Muscle layer of duodenum (tissue), 2 donors: ENCODE measurements around the gene CLP1.

Experiments
- H3K27ac ChIP-seq: one replicate; pipeline ENCODE4 v1.7.0; 2013; ENCODE audit warnings: mild to moderate bottlenecking, low read length
- H3K27me3 ChIP-seq: one replicate; pipeline ENCODE4 v1.7.0; 2013; ENCODE audit warnings: low read depth, mild to moderate bottlenecking, control low read depth, low read length
- H3K36me3 ChIP-seq, 2 donors: one replicate each; pipeline ENCODE4 v1.7.0; 2013; ENCODE audit warnings: low read length in 2 of 2, control low read depth in 1 of 2, mild to moderate bottlenecking in 1 of 2; ENCODE audit not compliant: insufficient read depth in 2 of 2, control insufficient read depth in 1 of 2
- H3K4me1 ChIP-seq, 2 donors: one replicate each; pipeline ENCODE4 v1.7.0; 2013; ENCODE audit warnings: low read length in 2 of 2, mild to moderate bottlenecking in 2 of 2, control low read depth in 1 of 2, moderate library complexity in 1 of 2; ENCODE audit not compliant: insufficient read depth in 2 of 2, control insufficient read depth in 1 of 2
- H3K4me3 ChIP-seq, 2 donors: one replicate each; pipeline ENCODE4 v1.7.0; 2013; ENCODE audit warnings: low read length in 2 of 2, low read depth in 1 of 2, mild to moderate bottlenecking in 1 of 2
- H3K9me3 ChIP-seq, 2 donors: one replicate each; pipeline ENCODE4 v1.7.0; 2013; ENCODE audit warnings: low read length in 2 of 2, control low read depth in 1 of 2, mild to moderate bottlenecking in 1 of 2; ENCODE audit not compliant: control insufficient read depth in 1 of 2
- donor health status: healthy.

The CLP1 gene

GRCh38 chr11:57641011-57641807, 16.4 kb upstream of the CLP1 start:
- no peak overlapping the region for H3K27ac ChIP-seq
- no peaks in the 10 kb centered on the region for H3K36me3 ChIP-seq
- H3K4me1 ChIP-seq = peaks cover 15 to 50% of the 10 kb centered on the region in 2 donors
- peaks cover 13% of the 10 kb centered on the region for H3K27me3 ChIP-seq
- no peaks in the 10 kb centered on the region for H3K9me3 ChIP-seq
- H3K4me3 ChIP-seq = no peak overlapping the region

DNA sequence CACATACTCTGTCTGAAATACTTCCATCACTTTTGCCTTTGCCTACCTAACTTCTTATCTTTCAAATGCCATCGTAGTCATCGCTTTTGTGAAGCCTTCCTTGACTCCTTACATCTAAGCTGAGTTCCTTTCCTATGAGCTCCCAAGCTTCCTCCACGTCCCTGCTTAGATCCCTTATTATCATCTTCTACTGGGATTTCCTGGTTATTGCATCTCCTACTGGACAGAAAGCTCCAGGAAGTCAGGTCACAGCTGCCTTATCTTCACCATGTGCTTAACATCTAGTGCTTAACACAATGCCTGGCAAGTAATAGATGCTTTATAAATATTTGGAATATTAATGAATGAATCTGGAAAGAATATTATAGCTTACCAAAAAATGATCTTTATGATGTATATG, 13.8 kb upstream of the CLP1 start:
- H3K27ac ChIP-seq = no peak overlapping the region

GRCh38 chr11:57644748-57645688, 12.5 kb upstream of the CLP1 start:
- Histone ChIP-seq H3K27ac (peak overlapping the region; percentile 39), H3K4me3 (peak overlapping the region in 1 of 2 donors; percentile 12), H3K27me3 (peaks cover 40% of the 10 kb centered on the region), H3K4me1 (peaks cover 15 to 63% of the 10 kb centered on the region in 2 donors), H3K36me3 (no peaks in the 10 kb centered on the region), H3K9me3 (no peaks in the 10 kb centered on the region)

More for the DNA sequence above, 13.8 kb upstream of the CLP1 start:
- H3K36me3 ChIP-seq = no peaks in the 10 kb centered on the region
- peaks cover 32% of the 10 kb centered on the region for H3K27me3 ChIP-seq
- peaks cover 15 to 67% of the 10 kb centered on the region in 2 donors for H3K4me1 ChIP-seq
- H3K9me3 ChIP-seq = no peaks in the 10 kb centered on the region
- H3K4me3 ChIP-seq = no peak overlapping the region

DNA sequence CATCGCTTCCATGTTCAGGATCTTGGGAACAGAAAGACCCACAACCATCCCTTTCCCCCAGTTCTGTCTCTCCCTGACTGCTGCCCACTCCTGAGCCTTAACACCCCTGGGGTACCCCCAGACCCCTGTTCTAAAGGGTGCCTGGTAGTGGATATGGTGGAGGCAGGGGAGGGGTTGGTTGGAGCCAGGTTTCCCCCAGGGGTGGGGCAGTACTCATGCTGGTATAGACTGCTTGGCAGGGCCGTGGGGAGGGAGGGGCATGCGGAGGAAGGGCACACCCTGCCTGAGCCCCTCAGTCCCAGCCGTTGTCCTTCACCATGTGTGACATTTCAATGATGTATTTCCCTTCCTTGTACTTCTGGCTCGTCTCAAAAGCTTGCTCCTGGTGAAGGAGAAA, 11.9 kb upstream of the CLP1 start:
- H3K4me3 ChIP-seq = peak overlapping the region in 1 of 2 donors; percentile 12
- no peaks in the 10 kb centered on the region for H3K9me3 ChIP-seq
- H3K4me1 ChIP-seq = peaks cover 15 to 60% of the 10 kb centered on the region in 2 donors
- H3K27ac ChIP-seq = peak overlapping the region; percentile 9
- no peaks in the 10 kb centered on the region for H3K36me3 ChIP-seq
- H3K27me3 ChIP-seq = peaks cover 44% of the 10 kb centered on the region

DNA sequence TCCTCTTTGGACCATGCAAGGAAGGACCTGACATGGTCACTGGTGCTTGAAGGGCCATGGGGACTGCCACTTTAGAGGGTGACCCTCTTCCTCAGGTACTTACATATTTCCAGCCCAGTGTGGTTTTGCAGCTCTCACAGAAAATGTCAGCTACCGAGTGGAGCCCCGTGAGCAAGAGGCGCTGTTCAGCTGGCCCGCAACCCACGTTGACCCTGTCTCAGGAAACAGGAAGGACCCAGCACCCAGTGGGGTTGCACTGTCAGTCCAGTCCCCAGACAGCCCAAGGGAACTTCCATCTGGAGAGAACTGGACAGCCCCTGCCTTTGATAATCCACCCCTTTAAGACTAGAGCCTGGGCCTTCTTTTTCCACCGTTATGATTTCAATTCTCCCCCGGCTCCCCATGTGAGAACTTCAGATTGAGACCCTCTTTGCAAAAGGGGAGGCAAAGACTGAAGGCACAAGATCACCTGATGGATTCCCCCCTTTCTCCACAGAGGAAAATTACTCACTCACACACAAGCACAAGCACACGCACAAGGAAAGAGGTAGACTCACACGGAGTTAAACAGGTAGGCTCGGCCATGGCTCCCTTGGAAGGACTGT, 11.3 kb upstream of the CLP1 start:
- Histone ChIP-seq H3K36me3 (no peaks in the 10 kb centered on the region), H3K4me1 (peaks cover 15 to 54% of the 10 kb centered on the region in 2 donors), H3K27ac (peak overlapping the region; percentile 9), H3K4me3 (no peak overlapping the region), H3K9me3 (no peaks in the 10 kb centered on the region), H3K27me3 (peaks cover 44% of the 10 kb centered on the region)

- H3K27ac ChIP-seq = no peak overlapping the region
- no peak overlapping the region for H3K4me3 ChIP-seq
- no peaks in the 10 kb centered on the region for H3K36me3 ChIP-seq
- peaks cover 15 to 54% of the 10 kb centered on the region in 2 donors for H3K4me1 ChIP-seq
- H3K27me3 ChIP-seq = peaks cover 44% of the 10 kb centered on the region
- H3K9me3 ChIP-seq = no peaks in the 10 kb centered on the region
Measured at GRCh38 chr11:57646799-57647303, 10.7 kb upstream of the CLP1 start.

DNA sequence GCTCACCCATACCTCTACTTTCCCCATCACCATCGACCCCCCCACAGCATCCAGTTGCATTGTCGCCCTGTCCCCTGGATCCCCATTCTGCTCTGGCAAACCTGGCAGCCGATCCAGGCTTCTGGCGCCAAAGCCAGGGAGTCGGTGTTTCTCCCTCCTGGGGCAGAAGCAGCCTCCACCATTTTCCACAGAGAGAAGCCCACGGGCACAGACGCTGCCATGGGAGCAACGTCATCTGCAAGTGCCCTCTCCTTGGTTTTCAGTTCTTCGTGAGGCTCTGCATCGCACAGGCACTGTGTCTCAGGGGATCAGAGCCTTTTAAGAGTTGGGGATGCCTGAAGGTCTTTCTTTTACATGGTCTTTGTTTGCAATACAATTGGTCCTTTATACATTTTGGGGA, 10.2 kb upstream of the CLP1 start:
- Histone ChIP-seq H3K4me1 (peaks cover 15 to 54% of the 10 kb centered on the region in 2 donors), H3K27me3 (peaks cover 44% of the 10 kb centered on the region)

DNA sequence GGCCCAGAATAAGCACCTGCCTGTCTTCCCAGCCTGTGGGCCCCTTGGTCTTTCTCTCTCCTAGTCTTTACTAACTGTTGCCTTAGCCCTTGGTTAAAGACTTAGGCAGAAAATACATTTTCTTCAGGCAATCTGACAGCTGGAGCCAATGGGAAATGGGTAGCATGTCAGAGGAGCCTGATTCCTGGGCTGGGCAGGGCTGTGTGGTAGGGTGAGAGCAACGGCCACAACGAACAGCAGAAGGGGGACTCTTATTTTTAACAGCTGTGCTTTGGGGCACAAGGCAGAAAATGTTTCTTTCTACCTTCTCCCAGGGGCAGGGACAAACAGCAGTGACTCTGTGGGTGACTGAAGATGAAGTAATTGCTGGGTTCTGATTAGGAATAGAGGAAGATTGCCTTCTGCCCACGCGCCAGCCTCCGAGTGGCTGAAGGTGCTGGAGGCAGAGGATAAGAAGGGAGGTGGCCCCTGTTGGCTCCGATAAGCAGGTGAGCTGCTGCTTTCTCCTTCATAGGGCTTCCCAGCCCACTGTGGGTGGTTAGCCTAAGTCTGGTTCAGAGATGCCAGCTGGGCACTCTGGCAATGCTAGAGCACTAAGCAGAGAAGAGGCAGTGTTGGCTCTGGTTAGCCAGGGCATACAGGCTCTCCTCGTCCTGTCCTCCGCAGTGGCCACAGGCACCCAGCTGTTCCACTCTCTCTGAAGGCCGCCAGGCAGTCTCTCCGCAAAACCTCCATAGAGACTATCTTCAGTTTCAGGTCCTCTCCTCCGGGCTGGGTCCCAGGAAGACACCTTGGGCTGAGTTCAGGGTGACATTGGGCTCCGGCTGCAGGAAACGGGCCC, 9.4 kb upstream of the CLP1 start:
- H3K36me3 ChIP-seq = no peaks in the 10 kb centered on the region
- peaks cover 15 to 54% of the 10 kb centered on the region in 2 donors for H3K4me1 ChIP-seq
- H3K9me3 ChIP-seq = no peaks in the 10 kb centered on the region
- peaks cover 44% of the 10 kb centered on the region for H3K27me3 ChIP-seq
- H3K4me3 ChIP-seq = peak overlapping the region; percentile 64 to 68
- no peak overlapping the region for H3K27ac ChIP-seq

More for the DNA sequence above, 10.2 kb upstream of the CLP1 start:
- Histone ChIP-seq H3K4me3 (no peak overlapping the region), H3K36me3 (no peaks in the 10 kb centered on the region), H3K9me3 (no peaks in the 10 kb centered on the region), H3K27ac (no peak overlapping the region)

DNA sequence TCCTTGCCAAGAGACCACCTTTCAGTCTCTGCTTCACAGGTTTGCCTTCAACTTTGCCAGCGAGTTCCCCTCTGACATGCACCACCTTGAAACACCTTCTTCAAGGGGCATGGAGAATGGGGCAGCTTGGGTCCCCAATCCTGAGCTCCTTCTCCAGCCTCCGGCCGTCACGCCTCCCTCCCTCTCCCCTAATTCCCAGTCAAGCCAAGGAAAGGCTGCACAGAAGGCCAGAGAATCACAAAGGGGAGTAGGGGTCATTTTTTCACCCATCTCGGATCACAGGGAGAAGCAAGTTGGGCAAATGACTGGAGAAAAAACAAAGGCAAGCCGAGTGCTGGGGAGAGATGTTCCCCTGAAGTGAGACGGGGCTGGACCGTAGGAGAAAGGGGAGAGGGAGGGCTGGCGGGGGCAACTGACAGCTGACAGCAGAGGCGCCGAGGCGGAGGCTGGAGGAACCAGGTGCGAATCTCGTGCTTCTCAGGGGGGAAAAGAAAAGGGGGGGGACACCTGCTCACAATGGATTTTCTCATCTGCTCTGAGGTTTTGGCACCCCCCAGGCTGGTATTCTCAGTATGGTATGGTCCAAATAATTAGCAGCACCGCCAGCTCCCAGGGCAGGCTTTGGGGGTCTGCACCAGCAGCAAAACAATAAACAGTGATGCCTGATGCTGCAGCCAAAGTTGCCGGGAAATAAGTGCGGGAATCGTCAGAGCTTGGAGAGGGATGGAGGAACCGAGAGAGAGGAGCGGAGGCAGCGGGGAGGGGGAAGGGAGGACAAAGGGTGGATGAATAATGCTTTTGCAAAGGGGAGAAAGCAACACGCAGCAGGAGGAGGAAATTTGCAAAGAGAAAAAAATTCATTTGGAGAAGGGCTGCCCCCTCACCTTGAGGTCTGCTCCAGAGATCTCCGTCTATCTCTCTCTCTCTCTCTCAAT, 8.5 kb upstream of the CLP1 start:
- H3K9me3 ChIP-seq = no peaks in the 10 kb centered on the region
- peak overlapping the region; percentile 64 to 68 for H3K4me3 ChIP-seq
- H3K27me3 ChIP-seq = peaks cover 44% of the 10 kb centered on the region
- H3K36me3 ChIP-seq = no peaks in the 10 kb centered on the region
- H3K4me1 ChIP-seq = peaks cover 15 to 54% of the 10 kb centered on the region in 2 donors
- H3K27ac ChIP-seq = no peak overlapping the region
